ENCODE data around the gene TAS1R2. TPM values are rescaled to one million over a fixed set of nuclear protein-coding genes. Genes with fewer than 3 reads are reported as not detected.
A peak's percentile ranks its signal among the peaks of the same experiment; 100 is the strongest.

TAS1R2 gene
- total RNA-seq = under 1 TPM in 1 of 6 experiments, not detected in 5; 0.07 TPM
- long read RNA-seq = 0 reads

DNA sequence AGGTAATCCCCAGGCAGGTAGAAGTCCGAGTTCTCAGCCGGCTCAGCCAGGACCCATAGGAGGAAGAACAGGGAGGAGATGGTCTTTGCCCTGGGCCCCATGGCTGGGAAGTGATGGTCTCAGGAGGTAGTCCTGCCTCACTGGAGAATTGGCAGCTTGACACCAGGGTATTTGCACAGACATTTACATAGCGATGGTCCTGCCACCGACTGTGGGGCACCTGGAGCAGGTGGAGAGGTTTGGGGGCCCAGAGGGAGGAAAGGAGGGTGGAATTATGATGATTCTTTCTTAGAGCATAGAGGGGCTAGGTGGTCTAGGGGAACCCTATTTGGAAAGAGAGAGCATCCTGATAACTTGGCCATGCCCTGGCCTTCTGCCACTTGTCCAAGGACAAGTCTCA is at the start of gene TAS1R2:
TSS of gene TAS1R2 (minus strand) at position 101 of the 400 bp plus-strand sequence. CDS start at position 101, 0 bp downstream.
- Histone ChIP-seq H3K4me3 (no peak within 1 kb of the TSS), H3K27me3 (no peaks in the 10 kb centered on the region), H3K4me1 (no peaks in the 10 kb centered on the region), H3K36me3 (no peaks in the 10 kb centered on the region), H3K27ac (no peak within 1 kb of the TSS), H3K9me3 (no peaks in the 10 kb centered on the region)
- 80% methylated on average over 1 of the region's 4 CpGs for WGBS (ENCODE audit: insufficient coverage, low coverage, low lambda C conversion rate, missing lambda C conversion rate)
- DNase-seq (no peak), ATAC-seq (no peak)
- intact Hi-C loops (cut with DNase I) = no loop called here
- TF ChIP-seq, protein P1, sequence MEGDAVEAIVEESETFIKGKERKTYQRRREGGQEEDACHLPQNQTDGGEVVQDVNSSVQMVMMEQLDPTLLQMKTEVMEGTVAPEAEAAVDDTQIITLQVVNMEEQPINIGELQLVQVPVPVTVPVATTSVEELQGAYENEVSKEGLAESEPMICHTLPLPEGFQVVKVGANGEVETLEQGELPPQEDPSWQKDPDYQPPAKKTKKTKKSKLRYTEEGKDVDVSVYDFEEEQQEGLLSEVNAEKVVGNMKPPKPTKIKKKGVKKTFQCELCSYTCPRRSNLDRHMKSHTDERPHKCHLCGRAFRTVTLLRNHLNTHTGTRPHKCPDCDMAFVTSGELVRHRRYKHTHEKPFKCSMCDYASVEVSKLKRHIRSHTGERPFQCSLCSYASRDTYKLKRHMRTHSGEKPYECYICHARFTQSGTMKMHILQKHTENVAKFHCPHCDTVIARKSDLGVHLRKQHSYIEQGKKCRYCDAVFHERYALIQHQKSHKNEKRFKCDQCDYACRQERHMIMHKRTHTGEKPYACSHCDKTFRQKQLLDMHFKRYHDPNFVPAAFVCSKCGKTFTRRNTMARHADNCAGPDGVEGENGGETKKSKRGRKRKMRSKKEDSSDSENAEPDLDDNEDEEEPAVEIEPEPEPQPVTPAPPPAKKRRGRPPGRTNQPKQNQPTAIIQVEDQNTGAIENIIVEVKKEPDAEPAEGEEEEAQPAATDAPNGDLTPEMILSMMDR (IDR thresholded peaks at IDR 0.05) = no peak
- TF ChIP-seq POLR2A (IDR thresholded peaks at IDR 0.05) = no peak

DNA sequence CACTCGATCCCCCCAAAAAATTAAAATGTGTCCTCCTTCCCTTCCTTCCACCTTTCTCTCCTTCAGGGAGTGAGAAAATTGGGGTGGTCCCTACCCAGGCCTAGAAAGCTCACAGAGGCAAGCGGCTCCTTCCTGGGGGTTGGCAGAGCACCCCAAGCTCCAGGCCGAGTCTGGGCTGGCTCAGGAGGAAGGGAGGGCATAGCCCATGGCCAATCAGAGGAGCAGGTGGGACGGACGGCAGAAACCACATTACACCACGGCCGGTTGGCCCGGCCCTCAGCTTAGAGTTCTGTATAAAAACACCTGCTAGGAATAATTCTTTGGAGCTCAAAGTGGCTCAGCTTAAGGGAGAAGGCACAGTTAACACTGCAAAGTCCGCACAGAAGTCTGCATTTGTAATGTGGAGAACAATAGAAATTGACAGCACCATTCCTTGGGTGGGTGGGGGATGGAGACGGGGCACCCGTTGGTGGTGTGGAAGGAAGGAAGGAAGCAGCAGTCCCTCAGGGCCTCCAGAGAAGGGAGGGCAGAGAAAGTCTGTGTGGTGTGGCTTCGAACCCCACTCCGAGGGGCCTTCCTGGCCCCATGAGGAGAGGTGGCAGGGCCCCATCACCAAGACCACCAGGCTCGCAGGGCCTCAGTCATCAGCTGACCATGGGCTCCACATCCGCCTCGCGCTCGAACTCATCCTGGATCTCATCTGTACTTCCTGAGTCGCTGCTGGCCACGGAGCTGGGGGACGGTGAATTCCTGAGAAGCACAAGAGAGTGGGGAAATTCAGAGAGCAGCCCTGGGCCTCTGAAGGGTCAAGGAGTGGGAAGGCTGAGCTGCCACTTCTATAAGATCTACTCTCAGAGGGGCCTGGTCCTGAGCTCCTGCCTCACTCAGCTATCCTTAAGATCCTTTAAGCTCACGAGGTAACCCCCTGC is 48.7 kb upstream of the TAS1R2 start:
- peak in 3 of 4 donors; percentile 6 to 22 (median 7) for ATAC-seq
- no peaks in the 10 kb centered on the region for H3K27me3 ChIP-seq
- H3K4me1 ChIP-seq = peaks cover 0 to 9% (median 4%) of the 10 kb centered on the region in 4 donors
- no peak overlapping the region for H3K4me3 ChIP-seq
- peaks cover 0 to 23% (median 10%) of the 10 kb centered on the region in 4 donors for H3K36me3 ChIP-seq
- DNase-seq = no peak
- 51% methylated on average over 15 of the region's 22 CpGs for WGBS (ENCODE audit: insufficient coverage, low coverage, low lambda C conversion rate, missing lambda C conversion rate)
- no peaks in the 10 kb centered on the region for H3K9me3 ChIP-seq
- H3K27ac ChIP-seq = peak overlapping the region in 2 of 3 donors; percentile 8 to 51
- intact Hi-C loops (cut with DNase I) = no loop called here
- no peak for TF ChIP-seq POLR2A (IDR thresholded peaks at IDR 0.05)
- TF ChIP-seq, protein P1 (IDR thresholded peaks at IDR 0.05) = no peak

DNA sequence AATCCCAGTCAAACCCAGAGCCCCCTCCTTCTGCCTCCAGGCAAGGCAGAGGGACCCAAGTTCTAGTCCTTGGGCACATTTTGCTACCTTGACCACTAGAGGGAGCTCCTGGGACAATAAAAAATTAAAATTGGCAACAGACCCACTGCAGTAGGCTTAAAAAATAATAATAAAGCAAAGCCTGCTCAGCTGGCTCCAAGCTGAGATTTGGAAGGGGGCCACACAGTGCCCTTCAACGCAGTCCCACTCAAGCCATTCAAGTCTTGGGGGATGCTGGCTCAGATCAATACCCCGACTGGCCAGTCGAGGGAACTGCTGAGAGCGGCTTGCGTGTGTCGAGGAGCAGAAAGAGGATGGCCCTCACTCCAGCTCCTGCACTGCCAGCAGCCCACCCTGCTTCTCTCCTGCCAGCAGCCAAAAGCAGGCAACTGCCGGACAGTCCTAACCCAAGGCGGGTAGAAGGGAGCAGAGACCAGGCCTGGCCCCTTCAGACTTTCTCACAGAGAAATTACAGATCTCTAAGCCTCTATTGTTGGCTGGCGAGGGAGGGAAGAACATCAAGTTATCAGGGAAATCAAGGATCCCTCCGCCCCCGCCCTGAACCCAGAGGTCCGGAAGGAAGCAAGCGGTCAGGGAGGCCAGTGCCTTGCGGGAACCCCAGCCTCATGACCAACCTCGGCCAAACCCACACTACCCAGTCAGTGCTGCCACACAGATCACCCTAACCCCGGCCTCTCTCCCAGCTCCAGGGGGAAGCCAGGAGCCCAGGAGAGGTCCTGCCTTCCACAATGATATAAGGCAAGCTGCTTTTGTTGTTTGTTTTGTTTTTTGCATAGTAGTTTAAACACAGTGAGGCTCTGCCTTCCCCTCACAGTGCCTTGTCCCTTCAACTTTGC is 47.8 kb upstream of the TAS1R2 start:
- Histone ChIP-seq H3K4me3 (no peak overlapping the region), H3K27me3 (no peaks in the 10 kb centered on the region), H3K36me3 (peaks cover 0 to 23% (median 10%) of the 10 kb centered on the region in 4 donors), H3K9me3 (no peaks in the 10 kb centered on the region), H3K4me1 (peaks cover 0 to 10% (median 5%) of the 10 kb centered on the region in 4 donors), H3K27ac (peak overlapping the region in 2 of 3 donors; percentile 8 to 51)
- 35% methylated on average over 8 of the region's 16 CpGs for WGBS (ENCODE audit: insufficient coverage, low coverage, low lambda C conversion rate, missing lambda C conversion rate)
- peak in 3 of 4 donors; percentile 8 to 15 (median 13) for ATAC-seq
- peak in 1 of 3 donors; percentile 58 for DNase-seq
- TF ChIP-seq POLR2A (IDR thresholded peaks at IDR 0.05) = no peak
- TF ChIP-seq, protein P1 (IDR thresholded peaks at IDR 0.05) = peak; percentile 80 to 89 (median 86)
- intact Hi-C loops (cut with DNase I) = no loop called here

DNA sequence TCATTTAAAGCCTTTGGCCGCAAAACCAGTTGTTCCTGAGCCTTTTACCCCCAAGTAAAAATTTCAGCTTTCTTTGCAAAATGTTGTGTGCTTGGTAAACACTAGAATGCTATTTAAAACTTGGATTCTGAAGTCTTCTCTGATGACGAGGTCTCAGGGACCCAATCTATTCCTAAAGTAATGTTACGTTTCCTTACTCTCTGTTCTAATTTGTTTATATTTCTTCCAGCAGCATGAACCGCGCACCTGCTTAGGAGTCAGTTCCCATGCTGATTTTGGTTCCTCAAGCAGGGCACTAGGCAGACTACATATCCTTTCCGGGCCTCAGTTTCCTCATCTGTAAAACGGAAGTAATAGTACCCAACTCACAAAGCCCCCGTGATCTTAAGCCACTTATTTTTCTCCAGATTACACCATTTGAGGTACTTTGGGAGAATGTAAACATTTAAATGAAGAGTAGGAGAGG is 43.9 kb upstream of the TAS1R2 start:
- TF ChIP-seq, protein P1 (IDR thresholded peaks at IDR 0.05) = no peak

More for the DNA sequence above, 43.9 kb upstream of the TAS1R2 start:
- intact Hi-C loops (cut with DNase I) = no loop called here
- Histone ChIP-seq H3K4me3 (peak overlapping the region; percentile 92 to 99 (median 94)), H3K9me3 (no peaks in the 10 kb centered on the region), H3K27ac (peak overlapping the region; percentile 43 to 96 (median 74)), H3K4me1 (peaks cover 0 to 30% (median 12%) of the 10 kb centered on the region in 4 donors), H3K36me3 (peaks cover 0 to 3% (median 0%) of the 10 kb centered on the region in 4 donors), H3K27me3 (no peaks in the 10 kb centered on the region)
- WGBS (ENCODE audit: insufficient coverage, low coverage, low lambda C conversion rate, missing lambda C conversion rate) = 10% methylated on average over 8 of the region's 8 CpGs
- ATAC-seq = no peak
- DNase-seq = no peak
